Caco-2 (cell line): ENCODE measurements around the gene INPP4B. TPM values are rescaled to one million over a fixed set of nuclear protein-coding genes. Genes with fewer than 3 reads are reported as not detected.

Source experiments
- BruUV-seq: library from RNA; stranded (reverse); fragments of 400-500 nt; replicated peaks from 2 replicates; lab custom pipeline; 2021; lab: Mats Ljungman, UMichigan
- CTCF ChIA-PET: fragments of 300-600 bp; sonication (Branson Sonifier 250); formaldehyde crosslinking; loops from one replicate; lab custom pipeline; 2022; ENCODE audit warnings: antibody characterized with exemption; lab: Charles Lee
- POLR2A ChIA-PET: fragments of 300-600 bp; sonication (Branson Sonifier 250); formaldehyde crosslinking; loops from one replicate; lab custom pipeline; 2022; ENCODE audit warnings: antibody characterized with exemption; lab: Charles Lee
- DNase-seq, 2 experiments: peaks; one replicate each; pipeline versions ENCODE4 v3.0.0 to v3.0.0-alpha.2; 2020 to 2022
- H3K27me3 ChIP-seq: replicated peaks from 2 replicates; pipeline ENCODE4 v1.6.0; 2011; ENCODE audit warnings: low read length; ENCODE audit not compliant: control insufficient read depth, insufficient read depth
- H3K36me3 ChIP-seq: 2 replicates; pipeline ENCODE4 v1.5.1; 2011; ENCODE audit warnings: low read length; ENCODE audit not compliant: control insufficient read depth, insufficient read depth
- H3K4me1 ChIP-seq: fragments of 250-450 bp; sonication (Bioruptor Pico); 2 replicates; pipeline ENCODE4 v1.5.1; 2020; ENCODE audit warnings: mild to moderate bottlenecking
- H3K4me3 ChIP-seq: 2 replicates; pipeline ENCODE4 v1.5.1; 2011; ENCODE audit warnings: low read depth, mild to moderate bottlenecking, control low read depth, low read length
- H3K9me3 ChIP-seq: fragments of 250-450 bp; sonication (Bioruptor Pico); 2 replicates; pipeline ENCODE4 v1.5.1; 2020; ENCODE audit warnings: mild to moderate bottlenecking, moderate library complexity
- H3K27ac Mint-ChIP-seq: one replicate; pipeline ENCODE4 v1.8.0; 2022; ENCODE audit warnings: mixed read lengths; ENCODE audit not compliant: unreplicated experiment
- H3K27me3 Mint-ChIP-seq: one replicate; pipeline ENCODE4 v1.8.0; 2022; ENCODE audit warnings: mixed read lengths; ENCODE audit not compliant: insufficient read depth, unreplicated experiment
- H3K36me3 Mint-ChIP-seq: one replicate; pipeline ENCODE4 v1.8.0; 2022; ENCODE audit warnings: mild to moderate bottlenecking, mixed read lengths; ENCODE audit not compliant: insufficient read depth, unreplicated experiment
- H3K4me1 Mint-ChIP-seq: one replicate; pipeline ENCODE4 v1.8.0; 2022; ENCODE audit warnings: low read depth, mixed read lengths; ENCODE audit not compliant: unreplicated experiment
- H3K4me3 Mint-ChIP-seq: one replicate; pipeline ENCODE4 v1.8.0; 2022; ENCODE audit warnings: mild to moderate bottlenecking, moderate library complexity, mixed read lengths; ENCODE audit not compliant: unreplicated experiment
- H3K9me3 Mint-ChIP-seq: one replicate; pipeline ENCODE4 v1.8.0; 2022; ENCODE audit warnings: mixed read lengths; ENCODE audit not compliant: unreplicated experiment
- CTCF ChIP-seq, 2 experiments: fragments of 200-600 bp in 1 of 2; IDR thresholded peaks; 1 replicate in 1 of 2; 2 replicates in 1 of 2; pipeline versions ENCODE4 v1.5.1 to v1.8.0; 2011 to 2022; ENCODE audit warnings: antibody characterized with exemption in 1 of 2, control low read depth in 1 of 2, inconsistent platforms in 1 of 2, low read depth in 1 of 2, low read length in 1 of 2, mild to moderate bottlenecking in 1 of 2, moderate library complexity in 1 of 2; ENCODE audit not compliant: insufficient read depth in 1 of 2, severe bottlenecking in 1 of 2, unreplicated experiment in 1 of 2
- intact Hi-C: fragments of 100-400 bp; cut with micrococcal nuclease; formaldehyde crosslinking; loops from one replicate; pipeline ENCODE4 v1.10.0; 2022; ENCODE audit not compliant: unreplicated experiment
- total RNA-seq: library from RNA; stranded (reverse); gene quantifications from 2 replicates; pipeline ENCODE4 v1.2.3, GENCODE V29; 2022

INPP4B gene
- total RNA-seq, 1 experiment from 2014 or later = 10.3 TPM

GRCh38 chr4:142293536-142293935 lies 552.6 kb downstream of the INPP4B start:
- ChIA-PET CTCF (no interaction called here), POLR2A (no interaction called here)

GRCh38 chr4:142292231-142292630 lies 553.9 kb downstream of the INPP4B start:
- TF ChIP-seq CTCF (IDR thresholded peaks at IDR 0.05; ENCODE audit: insufficient read depth in 1 of 2, low read depth in 1 of 2, low read length in 1 of 2, severe bottlenecking in 1 of 2, unreplicated experiment in 1 of 2) = no peak
- intact Hi-C loops = no loop called here
- no peaks in the 10 kb centered on the region for H3K4me1 ChIP-seq
- no TSS peak for BruUV-seq
- H3K4me1 Mint-ChIP-seq = no peaks in the 10 kb centered on the region
- POLR2A ChIA-PET = no interaction called here
- no peaks in the 10 kb centered on the region for H3K9me3 ChIP-seq
- CTCF ChIA-PET = no interaction called here
- no peak overlapping the region for H3K4me3 ChIP-seq
- no peak for DNase-seq
- H3K4me3 Mint-ChIP-seq = no peak overlapping the region
- no peaks in the 10 kb centered on the region for H3K27me3 Mint-ChIP-seq
- H3K36me3 Mint-ChIP-seq = no peaks in the 10 kb centered on the region
- no peaks in the 10 kb centered on the region for H3K36me3 ChIP-seq
- H3K27me3 ChIP-seq = no peaks in the 10 kb centered on the region
- no peak overlapping the region for H3K27ac Mint-ChIP-seq
- no peaks in the 10 kb centered on the region for H3K9me3 Mint-ChIP-seq

More at GRCh38 chr4:142293536-142293935, 552.6 kb downstream of the INPP4B start:
- Histone ChIP-seq H3K27me3 (no peaks in the 10 kb centered on the region), H3K9me3 (no peaks in the 10 kb centered on the region), H3K4me1 (no peaks in the 10 kb centered on the region), H3K4me3 (no peak overlapping the region), H3K36me3 (no peaks in the 10 kb centered on the region)
- Mint-ChIP-seq H3K4me3 (no peak overlapping the region), H3K4me1 (no peaks in the 10 kb centered on the region), H3K9me3 (no peaks in the 10 kb centered on the region), H3K27ac (no peak overlapping the region), H3K27me3 (no peaks in the 10 kb centered on the region), H3K36me3 (no peaks in the 10 kb centered on the region)
- intact Hi-C loops = no loop called here
- no peak for TF ChIP-seq CTCF (IDR thresholded peaks at IDR 0.05; ENCODE audit: insufficient read depth in 1 of 2, low read depth in 1 of 2, low read length in 1 of 2, severe bottlenecking in 1 of 2, unreplicated experiment in 1 of 2)
- DNase-seq = no peak
- BruUV-seq = no TSS peak

- no peak overlapping the region for H3K4me3 ChIP-seq
- CTCF ChIA-PET = no interaction called here
- no peaks in the 10 kb centered on the region for H3K36me3 Mint-ChIP-seq
- no peaks in the 10 kb centered on the region for H3K4me1 Mint-ChIP-seq
- intact Hi-C loops = no loop called here
- H3K9me3 ChIP-seq = no peaks in the 10 kb centered on the region
- no peaks in the 10 kb centered on the region for H3K27me3 ChIP-seq
- no peak overlapping the region for H3K27ac Mint-ChIP-seq
- no peaks in the 10 kb centered on the region for H3K27me3 Mint-ChIP-seq
- H3K4me3 Mint-ChIP-seq = no peak overlapping the region
- BruUV-seq = no TSS peak
- H3K4me1 ChIP-seq = no peaks in the 10 kb centered on the region
- H3K36me3 ChIP-seq = no peaks in the 10 kb centered on the region
- POLR2A ChIA-PET = no interaction called here
- no peak for TF ChIP-seq CTCF (IDR thresholded peaks at IDR 0.05; ENCODE audit: insufficient read depth in 1 of 2, low read depth in 1 of 2, low read length in 1 of 2, severe bottlenecking in 1 of 2, unreplicated experiment in 1 of 2)
- DNase-seq = no peak
- no peaks in the 10 kb centered on the region for H3K9me3 Mint-ChIP-seq
Measured at GRCh38 chr4:142291299-142292050, 554.6 kb downstream of the INPP4B start.
